Choroid plexus epithelial cell (primary cell): ENCODE results near the gene RIBC1.

Source experiments
- DNase-seq: peaks from one replicate; pipeline ENCODE4 v3.0.0-alpha.2; 2010; ENCODE audit warnings: low read depth
- H3K4me3 ChIP-seq: 2 replicates; pipeline ENCODE4 v1.5.1; 2011; ENCODE audit warnings: low read depth, mild to moderate bottlenecking, control low read depth, low read length, moderate library complexity
- TF ChIP-seq, protein P1 (sequence below): conservative IDR thresholded peaks from 2 replicates; pipeline ENCODE4 v1.5.1; 2011; ENCODE audit warnings: low read depth, mild to moderate bottlenecking, control low read depth, inconsistent platforms, low read length, moderate library complexity

Gene RIBC1

DNA sequence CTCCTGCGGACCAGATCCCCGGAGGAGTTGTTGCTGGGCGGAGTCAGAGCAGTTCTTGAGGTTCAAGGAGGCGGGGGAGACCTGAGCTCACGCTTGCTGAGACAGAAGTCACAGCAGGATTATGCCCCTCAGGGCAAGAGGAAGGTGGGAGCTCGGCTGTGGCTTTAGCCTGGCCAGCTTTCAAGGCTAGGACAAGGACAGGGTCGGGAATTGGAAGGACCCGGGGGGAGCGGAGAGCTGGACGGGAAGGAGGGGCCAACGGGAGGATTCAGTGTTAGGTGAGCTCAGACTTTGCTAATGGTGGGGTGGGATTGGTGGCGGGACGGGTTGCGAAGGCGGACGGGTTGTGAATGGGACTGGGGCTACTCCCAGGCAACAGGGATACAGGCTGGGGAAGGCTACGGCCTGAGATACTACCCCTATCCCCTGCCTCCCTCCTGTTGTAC, at the start of gene RIBC1:
Gene RIBC1 (plus strand): TSS at position 13 of the 446 bp plus-strand sequence. CDS start 3,404 bp downstream, outside the sequence.
- no peak for DNase-seq
- H3K4me3 ChIP-seq: peak within 1 kb of the TSS; percentile 76
- TF ChIP-seq, protein P1, sequence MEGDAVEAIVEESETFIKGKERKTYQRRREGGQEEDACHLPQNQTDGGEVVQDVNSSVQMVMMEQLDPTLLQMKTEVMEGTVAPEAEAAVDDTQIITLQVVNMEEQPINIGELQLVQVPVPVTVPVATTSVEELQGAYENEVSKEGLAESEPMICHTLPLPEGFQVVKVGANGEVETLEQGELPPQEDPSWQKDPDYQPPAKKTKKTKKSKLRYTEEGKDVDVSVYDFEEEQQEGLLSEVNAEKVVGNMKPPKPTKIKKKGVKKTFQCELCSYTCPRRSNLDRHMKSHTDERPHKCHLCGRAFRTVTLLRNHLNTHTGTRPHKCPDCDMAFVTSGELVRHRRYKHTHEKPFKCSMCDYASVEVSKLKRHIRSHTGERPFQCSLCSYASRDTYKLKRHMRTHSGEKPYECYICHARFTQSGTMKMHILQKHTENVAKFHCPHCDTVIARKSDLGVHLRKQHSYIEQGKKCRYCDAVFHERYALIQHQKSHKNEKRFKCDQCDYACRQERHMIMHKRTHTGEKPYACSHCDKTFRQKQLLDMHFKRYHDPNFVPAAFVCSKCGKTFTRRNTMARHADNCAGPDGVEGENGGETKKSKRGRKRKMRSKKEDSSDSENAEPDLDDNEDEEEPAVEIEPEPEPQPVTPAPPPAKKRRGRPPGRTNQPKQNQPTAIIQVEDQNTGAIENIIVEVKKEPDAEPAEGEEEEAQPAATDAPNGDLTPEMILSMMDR: no peak

DNA sequence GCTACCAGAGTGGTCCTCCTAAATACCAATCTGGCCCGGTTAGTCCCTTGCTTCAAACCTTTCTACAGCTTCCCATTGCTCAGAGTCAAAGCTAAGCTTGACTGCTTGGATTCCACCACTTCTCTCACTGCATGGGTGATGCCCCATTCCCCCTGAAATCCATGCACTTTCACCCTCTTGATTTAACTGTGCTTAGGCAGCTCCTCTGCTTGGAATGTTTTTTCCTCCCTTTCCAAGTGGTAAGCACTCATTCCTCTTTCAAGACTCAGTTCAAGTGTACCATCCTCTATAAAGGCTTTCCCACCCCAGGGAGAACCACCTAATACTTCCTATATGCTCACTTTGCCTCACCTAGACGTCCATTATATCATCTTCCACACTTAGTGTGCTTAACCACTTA, 49.4 kb upstream of the RIBC1 start:
- H3K4me3 ChIP-seq: no peak overlapping the region
- no peak for DNase-seq
- TF ChIP-seq, protein P1: no peak

DNA sequence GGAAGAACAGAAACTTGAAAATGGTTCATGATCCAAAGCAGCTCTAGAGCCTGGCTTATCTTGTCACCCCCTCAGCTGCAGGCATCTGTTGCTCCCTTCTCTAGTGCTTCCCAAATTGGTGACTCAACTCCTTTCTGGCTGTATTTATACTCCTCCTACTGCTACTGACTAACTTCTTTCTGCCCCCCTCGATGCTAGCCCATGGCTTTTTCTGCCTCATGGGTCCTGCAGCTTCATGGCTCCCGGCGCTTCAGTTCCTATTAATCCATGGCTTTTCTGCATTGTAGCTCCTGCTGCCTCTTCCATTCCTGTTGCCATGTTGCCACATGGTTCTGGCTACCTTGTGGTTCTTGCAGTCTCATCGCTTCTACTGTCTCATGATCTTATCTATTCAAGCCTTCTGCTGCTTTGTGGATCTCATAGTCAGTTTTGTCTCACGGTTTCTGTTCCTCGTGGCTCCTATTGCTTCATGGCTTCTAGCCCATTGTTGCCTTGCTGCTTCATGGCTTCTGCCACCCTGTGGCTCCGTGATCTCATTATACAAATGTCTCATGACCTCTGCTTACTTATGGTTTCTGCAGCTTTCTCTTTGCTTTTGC, 48.4 kb upstream of the RIBC1 start:
- DNase-seq: no peak
- no peak overlapping the region for H3K4me3 ChIP-seq
- TF ChIP-seq, protein P1: no peak

DNA sequence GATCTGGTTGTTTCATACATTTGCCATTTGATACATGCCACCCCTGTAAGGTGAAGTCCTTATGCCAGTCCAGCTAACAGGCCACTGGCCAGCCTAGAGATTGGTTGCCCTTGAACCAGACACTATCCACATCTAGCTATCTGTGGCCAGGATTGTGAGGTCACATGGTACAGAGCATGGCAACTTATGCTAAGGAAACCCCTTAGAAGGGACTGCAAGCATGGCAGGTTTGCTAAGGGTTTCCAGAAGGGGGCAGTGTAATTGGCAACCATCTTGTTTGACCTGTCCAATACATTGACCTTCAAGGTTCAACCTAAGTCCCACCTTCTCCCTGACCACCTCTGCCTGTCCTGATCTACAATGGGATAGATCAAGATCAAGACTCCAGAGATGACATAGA, 47.8 kb upstream of the RIBC1 start:
- H3K4me3 ChIP-seq: no peak overlapping the region
- no peak for DNase-seq
- TF ChIP-seq, protein P1: no peak

DNA sequence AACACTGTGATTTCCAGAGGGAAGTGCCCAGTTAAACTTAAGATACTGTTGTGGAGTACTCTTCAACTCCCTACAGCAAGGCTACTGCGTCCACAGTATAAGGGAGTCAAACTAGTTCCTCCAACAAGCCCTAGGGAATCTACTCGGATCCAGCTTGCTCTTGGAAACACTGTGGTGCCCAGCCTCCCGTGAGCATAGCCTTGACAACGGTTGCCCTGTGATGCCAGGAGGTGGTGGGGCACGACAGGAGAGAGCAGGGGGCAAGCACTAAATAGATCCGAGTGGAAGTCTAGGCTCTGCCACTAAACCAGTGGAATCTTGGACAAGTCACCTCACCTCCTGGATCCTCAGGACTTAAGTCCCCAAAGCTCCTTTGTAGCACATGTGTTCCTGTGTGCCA, 45.8 kb upstream of the RIBC1 start:
- DNase-seq: no peak
- no peak overlapping the region for H3K4me3 ChIP-seq
- TF ChIP-seq, protein P1: no peak

DNA sequence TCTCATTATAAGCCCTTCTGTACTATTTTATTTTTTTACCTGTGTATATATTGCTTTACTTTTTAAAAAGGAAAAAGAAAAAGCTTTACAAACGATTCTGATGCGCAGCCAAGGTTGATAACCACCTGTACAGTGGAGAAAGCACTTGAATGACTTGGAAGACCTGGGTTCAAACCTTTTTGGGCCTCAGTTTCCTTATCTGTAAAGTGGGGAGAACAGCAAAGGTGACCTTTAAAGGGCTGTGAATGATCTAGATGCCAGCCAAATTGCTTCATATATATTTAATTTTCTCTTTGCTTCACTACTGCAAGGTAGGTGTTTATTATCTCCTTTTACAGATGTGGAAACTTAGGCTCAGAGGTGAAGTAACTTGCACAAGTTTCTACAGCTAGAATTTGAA, 45.2 kb upstream of the RIBC1 start:
- DNase-seq: no peak
- no peak overlapping the region for H3K4me3 ChIP-seq
- TF ChIP-seq, protein P1: no peak

DNA sequence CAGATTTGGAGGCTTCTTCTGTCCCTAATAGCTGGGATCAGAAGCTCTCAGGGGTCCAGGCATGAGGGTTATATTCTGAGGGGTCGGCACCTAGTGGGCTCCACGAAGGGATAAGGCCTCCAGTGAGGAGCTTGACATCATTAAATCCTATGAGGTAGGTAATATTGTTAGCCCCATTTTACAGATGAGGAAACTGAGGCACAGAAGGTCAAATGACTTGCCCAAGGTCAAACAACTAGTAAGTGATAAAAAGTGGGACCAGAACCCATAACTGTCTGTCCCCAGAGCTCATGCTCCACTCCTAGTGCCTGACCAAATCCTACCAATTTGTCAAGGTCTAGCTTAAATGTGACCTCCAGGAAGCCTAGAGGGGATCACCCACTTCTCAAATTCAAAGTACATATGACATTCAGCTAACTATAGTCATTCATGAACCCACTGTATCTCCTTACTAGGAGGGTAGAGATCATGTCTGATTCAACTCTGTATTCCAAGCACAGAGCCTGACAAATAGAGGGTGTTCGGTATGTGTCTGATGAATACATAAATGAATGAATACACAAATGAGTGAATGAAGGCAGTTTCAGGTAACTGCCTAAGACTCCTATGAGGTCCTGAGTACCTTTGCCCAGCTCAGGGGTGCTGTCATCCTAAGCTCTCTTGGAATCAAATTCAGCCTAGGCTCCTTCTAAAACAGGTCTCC, 43.5 kb upstream of the RIBC1 start:
- DNase-seq: no peak
- H3K4me3 ChIP-seq: no peak overlapping the region
- TF ChIP-seq, protein P1: no peak
